ENCODE measurements around the gene RPL13A.

- TF ChIP-seq, protein P1, sequence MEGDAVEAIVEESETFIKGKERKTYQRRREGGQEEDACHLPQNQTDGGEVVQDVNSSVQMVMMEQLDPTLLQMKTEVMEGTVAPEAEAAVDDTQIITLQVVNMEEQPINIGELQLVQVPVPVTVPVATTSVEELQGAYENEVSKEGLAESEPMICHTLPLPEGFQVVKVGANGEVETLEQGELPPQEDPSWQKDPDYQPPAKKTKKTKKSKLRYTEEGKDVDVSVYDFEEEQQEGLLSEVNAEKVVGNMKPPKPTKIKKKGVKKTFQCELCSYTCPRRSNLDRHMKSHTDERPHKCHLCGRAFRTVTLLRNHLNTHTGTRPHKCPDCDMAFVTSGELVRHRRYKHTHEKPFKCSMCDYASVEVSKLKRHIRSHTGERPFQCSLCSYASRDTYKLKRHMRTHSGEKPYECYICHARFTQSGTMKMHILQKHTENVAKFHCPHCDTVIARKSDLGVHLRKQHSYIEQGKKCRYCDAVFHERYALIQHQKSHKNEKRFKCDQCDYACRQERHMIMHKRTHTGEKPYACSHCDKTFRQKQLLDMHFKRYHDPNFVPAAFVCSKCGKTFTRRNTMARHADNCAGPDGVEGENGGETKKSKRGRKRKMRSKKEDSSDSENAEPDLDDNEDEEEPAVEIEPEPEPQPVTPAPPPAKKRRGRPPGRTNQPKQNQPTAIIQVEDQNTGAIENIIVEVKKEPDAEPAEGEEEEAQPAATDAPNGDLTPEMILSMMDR (IDR thresholded peaks at IDR 0.05): no peak
- TF ChIP-seq POLR2A (IDR thresholded peaks at IDR 0.05): no peak
- TF ChIP-seq EP300 (IDR thresholded peaks at IDR 0.05): no peak
Observed at GRCh38 chr19:49448432-49448786, 39.0 kb upstream of the RPL13A start.

All from ovary (tissue), 3 donors.